OCI-LY7 (cell line): ENCODE measurements around the gene ZNF281.

Source experiments
- EZH2phosphoT487 ChIP-seq: fragments of 200-600 bp; sonication (generic); IDR thresholded peaks from 2 replicates; pipeline ENCODE4 v1.6.1; 2018; ENCODE audit warnings: low read depth, borderline replicate concordance, mild to moderate bottlenecking, mixed run types, antibody characterized with exemption, low read length, moderate library complexity, mixed read lengths
- TF ChIP-seq, protein P1 (sequence below): fragments of 200-600 bp; sonication (generic); conservative IDR thresholded peaks from 2 replicates; pipeline ENCODE4 v1.5.1; 2014; ENCODE audit warnings: mild to moderate bottlenecking, antibody characterized with exemption, low read length, moderate library complexity, mixed read lengths

DNA sequence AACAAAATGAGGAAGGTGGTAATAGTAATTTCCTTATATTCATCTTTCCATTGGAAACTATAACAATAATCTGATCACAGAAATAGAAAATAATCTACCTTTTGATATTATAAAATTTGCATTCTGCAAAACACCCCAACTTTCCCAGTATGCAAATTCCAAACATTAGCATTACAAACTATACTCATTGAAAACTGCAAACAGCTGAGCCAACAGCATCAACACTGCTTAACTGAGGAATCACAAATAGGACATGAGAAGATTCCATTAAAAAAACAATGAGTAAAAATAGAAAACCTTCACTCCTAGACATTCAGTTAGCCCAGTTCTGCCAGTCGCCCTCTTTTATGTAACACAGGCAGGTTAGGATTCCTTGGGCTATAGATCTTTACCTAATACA is 18.1 kb downstream of the ZNF281 start:
- TF ChIP-seq, protein P1, sequence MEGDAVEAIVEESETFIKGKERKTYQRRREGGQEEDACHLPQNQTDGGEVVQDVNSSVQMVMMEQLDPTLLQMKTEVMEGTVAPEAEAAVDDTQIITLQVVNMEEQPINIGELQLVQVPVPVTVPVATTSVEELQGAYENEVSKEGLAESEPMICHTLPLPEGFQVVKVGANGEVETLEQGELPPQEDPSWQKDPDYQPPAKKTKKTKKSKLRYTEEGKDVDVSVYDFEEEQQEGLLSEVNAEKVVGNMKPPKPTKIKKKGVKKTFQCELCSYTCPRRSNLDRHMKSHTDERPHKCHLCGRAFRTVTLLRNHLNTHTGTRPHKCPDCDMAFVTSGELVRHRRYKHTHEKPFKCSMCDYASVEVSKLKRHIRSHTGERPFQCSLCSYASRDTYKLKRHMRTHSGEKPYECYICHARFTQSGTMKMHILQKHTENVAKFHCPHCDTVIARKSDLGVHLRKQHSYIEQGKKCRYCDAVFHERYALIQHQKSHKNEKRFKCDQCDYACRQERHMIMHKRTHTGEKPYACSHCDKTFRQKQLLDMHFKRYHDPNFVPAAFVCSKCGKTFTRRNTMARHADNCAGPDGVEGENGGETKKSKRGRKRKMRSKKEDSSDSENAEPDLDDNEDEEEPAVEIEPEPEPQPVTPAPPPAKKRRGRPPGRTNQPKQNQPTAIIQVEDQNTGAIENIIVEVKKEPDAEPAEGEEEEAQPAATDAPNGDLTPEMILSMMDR = no peak
- no peak for TF ChIP-seq EZH2phosphoT487
